Lung (tissue), 12 donors: Measurements from ENCODE around the gene ETV6. TPM values are rescaled to one million over a fixed set of nuclear protein-coding genes. Genes with fewer than 3 reads are reported as not detected.
A peak's percentile ranks its signal among the peaks of the same experiment; 100 is the strongest.

Source experiments
- ATAC-seq: fragments of 200-7000 bp; cut with Tn5 transposase; one replicate; pipeline ENCODE4 v1.9.1; 2020; ENCODE audit warnings: moderate number of reproducible peaks; ENCODE audit not compliant: insufficient read depth, low FRiP score
- DNase-seq, 3 donors: peaks; one replicate each; pipeline ENCODE4 v3.0.0-alpha.2; 2013 to 2017
- H3K27ac ChIP-seq, 2 donors: one replicate each; pipeline ENCODE4 v1.5.1; 2013; ENCODE audit warnings: mild to moderate bottlenecking in 2 of 2, moderate library complexity in 2 of 2, control low read depth in 1 of 2, inconsistent platforms in 1 of 2, low read depth in 1 of 2, low read length in 1 of 2
- H3K27me3 ChIP-seq, 3 donors: one replicate each; pipeline ENCODE4 v1.5.1; 2013; ENCODE audit warnings: low read length in 2 of 3; ENCODE audit not compliant: control insufficient read depth in 3 of 3, insufficient read depth in 3 of 3
- H3K36me3 ChIP-seq, 4 donors: one replicate each; pipeline ENCODE4 v1.5.1; 2013; ENCODE audit warnings: low read length in 4 of 4, mild to moderate bottlenecking in 1 of 4, moderate library complexity in 1 of 4; ENCODE audit not compliant: control insufficient read depth in 4 of 4, insufficient read depth in 4 of 4
- H3K4me1 ChIP-seq, 5 donors: one replicate each; pipeline ENCODE4 v1.5.1; 2013; ENCODE audit warnings: low read length in 5 of 5, mild to moderate bottlenecking in 2 of 5, moderate library complexity in 1 of 5; ENCODE audit not compliant: control insufficient read depth in 5 of 5, insufficient read depth in 5 of 5
- H3K4me3 ChIP-seq: one replicate; pipeline ENCODE4 v1.5.1; 2013; ENCODE audit warnings: mild to moderate bottlenecking, control low read depth, moderate library complexity
- H3K9ac ChIP-seq, 2 donors: one replicate each; pipeline ENCODE4 v1.5.1; 2013; ENCODE audit warnings: low read length in 2 of 2, control low read depth in 1 of 2; ENCODE audit not compliant: insufficient read depth in 1 of 2
- H3K9me3 ChIP-seq, 4 donors: one replicate each; pipeline ENCODE4 v1.5.1; 2013; ENCODE audit warnings: low read length in 3 of 4, mild to moderate bottlenecking in 1 of 4, moderate library complexity in 1 of 4; ENCODE audit not compliant: control insufficient read depth in 4 of 4, insufficient read depth in 3 of 4
- CTCF ChIP-seq: IDR thresholded peaks from 2 replicates; pipeline ENCODE4 v1.5.1; 2012; ENCODE audit warnings: mild to moderate bottlenecking; ENCODE audit errors: control extremely low read depth, extremely low read depth
- WGBS, 2 donors: extraction: QIAGEN DNeasy Blood & Tissue Kit; methylation state at CpG; one replicate each; pipeline ENCODE4 v1.1.7; 2013; 5-methylcytosine and 5-hydroxymethylcytosine counted together
- polyA plus RNA-seq, 2 donors: library from polyadenylated mRNA; stranded (reverse); fragments of 200-250 nt; gene quantifications; one replicate each; pipeline ENCODE4 v1.2.1, GENCODE V29; 2013
- total RNA-seq, 2 donors: library from RNA; depleted of rRNA in 1 of 2; stranded (reverse); fragments of >200 nt in 1 of 2; gene quantifications; one replicate each; pipeline ENCODE4 v1.2.1, GENCODE V29; 2014 to 2021
- donor health status: control.
- donor health status: control.
- donor health status: Bipolar disorder and iron deficiency.
- donor health status: healthy.
- donor health status: DM: yes; HTN: yes; CAD: no.

Gene ETV6
- total and polyA plus RNA-seq, 4 donors, result 8.6 to 45.7 (median 13.6) TPM

- ATAC-seq (no peak), DNase-seq (peak; percentile 54 to 74 (median 68))
- H3K4me1 ChIP-seq, result peaks cover 7 to 36% (median 16%) of the 10 kb centered on the region in 5 donors
- H3K36me3 ChIP-seq, result peaks cover 0 to under 1% (median 0%) of the 10 kb centered on the region in 4 donors
- peak overlapping the region; percentile 74 to 85 for H3K27ac ChIP-seq
- TF ChIP-seq CTCF, result no peak
- peak overlapping the region in 1 of 2 donors; percentile 62 for H3K9ac ChIP-seq
- 18 to 28% methylated on average over 7 of the region's 7 CpGs for WGBS, 2 donors
- H3K27me3 ChIP-seq, result no peaks in the 10 kb centered on the region
- H3K4me3 ChIP-seq, result no peak overlapping the region
- H3K9me3 ChIP-seq, result no peaks in the 10 kb centered on the region
These were observed 3.8 kb downstream of the ETV6 start for GRCh38 chr12:11653215-11653753.

GRCh38 chr12:11654338-11654737, 4.9 kb downstream of the ETV6 start:
- Histone ChIP-seq H3K36me3 (peaks cover 0 to 2% (median 0%) of the 10 kb centered on the region in 4 donors), H3K4me1 (peaks cover 9 to 41% (median 16%) of the 10 kb centered on the region in 5 donors), H3K9ac (no peak overlapping the region), H3K4me3 (no peak overlapping the region), H3K9me3 (no peaks in the 10 kb centered on the region), H3K27me3 (no peaks in the 10 kb centered on the region), H3K27ac (no peak overlapping the region)
- no peak for ATAC-seq
- TF ChIP-seq CTCF, result no peak
- DNase-seq, result no peak
- 50 to 68% methylated on average over 4 of the region's 4 CpGs for WGBS, 2 donors

GRCh38 chr12:11654802-11655201, 5.3 kb downstream of the ETV6 start:
- H3K4me3 ChIP-seq, result no peak overlapping the region
- H3K9me3 ChIP-seq, result no peaks in the 10 kb centered on the region
- WGBS, 2 donors, result 74 to 92% methylated on average over 2 of the region's 2 CpGs
- peaks cover 0 to 2% (median 0%) of the 10 kb centered on the region in 4 donors for H3K36me3 ChIP-seq
- no peak overlapping the region for H3K27ac ChIP-seq
- no peak for TF ChIP-seq CTCF
- ATAC-seq, result no peak
- peaks cover 10 to 41% (median 16%) of the 10 kb centered on the region in 5 donors for H3K4me1 ChIP-seq
- H3K9ac ChIP-seq, result no peak overlapping the region
- H3K27me3 ChIP-seq, result no peaks in the 10 kb centered on the region
- DNase-seq, result no peak

DNA sequence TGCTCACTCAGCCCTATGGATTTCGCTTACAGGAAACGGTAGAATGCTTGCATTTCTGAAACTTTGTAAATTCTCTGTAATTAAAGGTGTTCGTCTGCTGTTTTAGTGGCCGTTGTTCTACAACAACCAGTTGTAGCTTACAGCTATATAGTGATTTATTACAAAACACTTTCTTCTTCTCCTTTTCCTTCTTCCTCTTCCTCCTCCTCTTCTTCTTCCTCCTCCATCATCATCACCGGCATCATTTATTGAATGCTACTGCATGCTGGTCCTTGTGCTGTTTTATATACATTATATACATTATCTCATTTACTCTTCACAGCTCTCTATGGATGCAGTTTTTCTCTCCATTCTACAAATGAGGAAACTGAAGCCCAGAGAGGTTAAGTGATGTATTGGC, 6.4 kb downstream of the ETV6 start:
- Histone ChIP-seq H3K36me3 (peaks cover 0 to 2% (median 0%) of the 10 kb centered on the region in 4 donors), H3K4me1 (peaks cover 10 to 40% (median 16%) of the 10 kb centered on the region in 5 donors), H3K9ac (no peak overlapping the region), H3K4me3 (no peak overlapping the region), H3K9me3 (no peaks in the 10 kb centered on the region), H3K27ac (no peak overlapping the region), H3K27me3 (no peaks in the 10 kb centered on the region)
- no peak for TF ChIP-seq CTCF
- no peak for ATAC-seq
- no peak for DNase-seq
- WGBS, 2 donors, result 35 to 76% methylated on average over 5 of the region's 5 CpGs
